Suprapubic skin (tissue), 3 donors: Measurements from ENCODE around the gene APOBEC3F.

Experiments used
- POLR2A ChIP-seq, 2 donors: fragments of 450-650 bp; IDR thresholded peaks; one replicate each; pipeline ENCODE4 v1.6.1; 2017; ENCODE audit warnings: antibody characterized with exemption in 2 of 2, mild to moderate bottlenecking in 2 of 2, moderate library complexity in 2 of 2
- TF ChIP-seq, protein P1 (sequence below), 2 donors: fragments of 200-600 bp in 1 of 2; fragments of 450-650 bp in 1 of 2; sonication (generic) in 1 of 2; IDR thresholded peaks; one replicate each; pipeline ENCODE4 v1.5.1; 2016 to 2019; ENCODE audit warnings: antibody characterized with exemption in 2 of 2, mild to moderate bottlenecking in 1 of 2, moderate library complexity in 1 of 2

DNA sequence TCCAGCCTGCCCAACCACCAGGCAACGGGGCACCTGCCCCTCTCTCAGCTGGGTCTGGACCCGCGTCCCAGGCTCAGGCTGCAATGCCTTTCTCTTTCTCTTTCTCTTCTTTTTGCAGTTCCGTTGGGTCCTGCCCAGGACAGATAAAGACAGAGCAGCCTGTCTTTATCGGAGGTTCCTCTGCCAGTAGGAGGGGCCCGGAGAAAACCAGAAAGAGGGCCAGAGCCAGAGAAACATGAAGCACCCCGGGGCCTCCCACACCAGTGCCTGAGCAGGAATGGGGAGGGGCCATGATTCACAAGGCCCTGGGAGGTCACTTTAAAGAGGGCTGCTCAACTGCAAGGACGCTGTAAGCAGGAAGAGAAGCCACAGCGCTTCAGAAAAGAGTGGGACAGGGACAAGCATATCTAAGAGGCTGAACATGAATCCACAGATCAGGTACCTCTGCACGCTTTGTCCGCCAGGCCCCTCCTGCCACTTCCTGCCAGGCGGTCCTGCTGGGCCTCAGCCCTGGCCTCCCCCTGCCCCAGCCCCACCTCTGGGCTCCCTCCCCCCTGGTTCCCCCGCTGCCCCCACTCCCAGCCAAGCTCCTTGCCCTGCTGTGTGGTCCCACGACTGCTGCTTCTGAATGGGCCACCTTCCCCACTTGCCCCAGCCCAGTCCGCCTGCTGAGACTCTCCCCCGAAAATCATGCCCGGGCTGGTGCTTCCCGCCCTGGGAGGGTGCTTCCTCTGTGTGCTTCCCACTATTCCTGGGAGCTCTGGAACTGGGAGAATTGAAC lies 26.5 kb upstream of the APOBEC3F start, which contains the start of gene APOBEC3C:
- TF ChIP-seq, protein P1, sequence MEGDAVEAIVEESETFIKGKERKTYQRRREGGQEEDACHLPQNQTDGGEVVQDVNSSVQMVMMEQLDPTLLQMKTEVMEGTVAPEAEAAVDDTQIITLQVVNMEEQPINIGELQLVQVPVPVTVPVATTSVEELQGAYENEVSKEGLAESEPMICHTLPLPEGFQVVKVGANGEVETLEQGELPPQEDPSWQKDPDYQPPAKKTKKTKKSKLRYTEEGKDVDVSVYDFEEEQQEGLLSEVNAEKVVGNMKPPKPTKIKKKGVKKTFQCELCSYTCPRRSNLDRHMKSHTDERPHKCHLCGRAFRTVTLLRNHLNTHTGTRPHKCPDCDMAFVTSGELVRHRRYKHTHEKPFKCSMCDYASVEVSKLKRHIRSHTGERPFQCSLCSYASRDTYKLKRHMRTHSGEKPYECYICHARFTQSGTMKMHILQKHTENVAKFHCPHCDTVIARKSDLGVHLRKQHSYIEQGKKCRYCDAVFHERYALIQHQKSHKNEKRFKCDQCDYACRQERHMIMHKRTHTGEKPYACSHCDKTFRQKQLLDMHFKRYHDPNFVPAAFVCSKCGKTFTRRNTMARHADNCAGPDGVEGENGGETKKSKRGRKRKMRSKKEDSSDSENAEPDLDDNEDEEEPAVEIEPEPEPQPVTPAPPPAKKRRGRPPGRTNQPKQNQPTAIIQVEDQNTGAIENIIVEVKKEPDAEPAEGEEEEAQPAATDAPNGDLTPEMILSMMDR (IDR thresholded peaks at IDR 0.05) = no peak
- no peak for TF ChIP-seq POLR2A (IDR thresholded peaks at IDR 0.05)
